Ishikawa (cell line): Measurements from ENCODE around the gene SYTL3.

ENCODE experiments used
- CEBPB ChIP-seq: IDR thresholded peaks from 2 replicates; pipeline ENCODE4 v1.6.1; 2012
- CREB1 ChIP-seq: IDR thresholded peaks from 2 replicates; pipeline ENCODE4 v1.6.1; 2012; ENCODE audit warnings: low read depth
- EGR1 ChIP-seq: IDR thresholded peaks from 2 replicates; pipeline ENCODE4 v1.6.1; 2012
- EP300 ChIP-seq: IDR thresholded peaks from 2 replicates; pipeline ENCODE4 v1.6.1; 2012; ENCODE audit warnings: borderline replicate concordance
- FOXM1 ChIP-seq: IDR thresholded peaks from 2 replicates; pipeline ENCODE4 v1.6.1; 2012; ENCODE audit warnings: low read depth, borderline replicate concordance
- NFIC ChIP-seq: IDR thresholded peaks from 2 replicates; pipeline ENCODE4 v1.6.1; 2012
- RAD21 ChIP-seq: IDR thresholded peaks from 2 replicates; pipeline ENCODE4 v1.6.1; 2012; ENCODE audit warnings: low read depth
- TAF1 ChIP-seq: IDR thresholded peaks from 2 replicates; pipeline ENCODE4 v1.6.1; 2012; ENCODE audit warnings: low read depth, mild to moderate bottlenecking
- TCF12 ChIP-seq: IDR thresholded peaks from 2 replicates; pipeline ENCODE4 v1.6.1; 2012; ENCODE audit warnings: low read depth
- TEAD4 ChIP-seq: IDR thresholded peaks from 2 replicates; pipeline ENCODE4 v1.6.1; 2012
- YY1 ChIP-seq: IDR thresholded peaks from 2 replicates; pipeline ENCODE4 v1.6.1; 2012; ENCODE audit warnings: low read depth
- ZBTB7A ChIP-seq: IDR thresholded peaks from 2 replicates; pipeline ENCODE4 v1.6.1; 2012; ENCODE audit warnings: low read depth
- TF ChIP-seq, protein P1 (sequence below): IDR thresholded peaks from 2 replicates; pipeline ENCODE4 v1.6.1; 2012
- TF ChIP-seq, protein P2 (sequence below): IDR thresholded peaks from 2 replicates; pipeline ENCODE4 v1.6.1; 2012; ENCODE audit warnings: low read depth, mild to moderate bottlenecking
- TF ChIP-seq, protein P3 (sequence below): IDR thresholded peaks from 2 replicates; pipeline ENCODE4 v1.6.1; 2012

SYTL3 gene

DNA sequence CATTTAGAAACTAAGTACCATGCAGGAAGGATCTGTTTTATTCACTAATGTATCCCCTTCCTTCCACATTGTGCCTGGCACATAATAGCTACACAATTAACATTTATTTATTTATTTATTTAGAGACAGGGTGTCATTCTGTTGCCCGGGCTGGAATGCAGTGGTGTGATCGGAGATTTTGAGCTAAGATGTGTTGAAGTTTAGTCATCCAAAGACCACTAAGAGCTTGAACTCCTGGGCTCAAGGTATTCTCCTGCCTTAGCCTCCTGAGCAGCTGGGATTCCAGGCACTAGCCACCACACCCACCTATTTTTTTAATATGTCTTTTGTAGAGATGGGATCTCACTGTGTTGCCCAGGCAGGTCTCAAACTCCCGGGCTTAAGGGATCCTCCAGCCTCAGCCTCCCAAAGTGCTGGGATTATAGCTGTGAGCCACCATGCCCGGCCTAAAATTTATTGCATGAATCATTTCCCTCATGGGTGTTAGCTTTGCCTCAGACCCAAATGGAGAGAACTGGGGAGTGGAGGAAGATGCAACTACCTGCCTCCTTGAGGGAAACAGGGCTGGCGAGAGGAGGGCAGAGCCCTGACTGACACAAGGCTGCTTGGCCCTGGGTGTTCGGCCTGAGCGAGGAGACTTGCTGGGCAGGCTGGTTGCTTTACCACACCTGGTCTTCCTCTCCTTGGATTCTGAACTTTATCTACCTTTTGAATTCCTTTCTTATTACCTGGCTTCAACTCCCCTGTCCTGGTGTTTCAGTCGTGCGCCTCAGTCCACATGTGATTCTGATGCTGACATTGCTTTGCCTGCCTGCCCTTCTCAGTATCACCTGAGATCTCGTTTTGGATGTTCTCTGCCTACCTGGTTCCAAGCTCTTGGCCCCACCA, 3.6 kb upstream of the SYTL3 start:
- TF ChIP-seq RAD21 = no peak
- TF ChIP-seq TCF12 = no peak
- no peak for TF ChIP-seq TAF1
- no peak for TF ChIP-seq FOXM1
- TF ChIP-seq, protein P1, sequence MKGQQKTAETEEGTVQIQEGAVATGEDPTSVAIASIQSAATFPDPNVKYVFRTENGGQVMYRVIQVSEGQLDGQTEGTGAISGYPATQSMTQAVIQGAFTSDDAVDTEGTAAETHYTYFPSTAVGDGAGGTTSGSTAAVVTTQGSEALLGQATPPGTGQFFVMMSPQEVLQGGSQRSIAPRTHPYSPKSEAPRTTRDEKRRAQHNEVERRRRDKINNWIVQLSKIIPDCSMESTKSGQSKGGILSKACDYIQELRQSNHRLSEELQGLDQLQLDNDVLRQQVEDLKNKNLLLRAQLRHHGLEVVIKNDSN = no peak

DNA sequence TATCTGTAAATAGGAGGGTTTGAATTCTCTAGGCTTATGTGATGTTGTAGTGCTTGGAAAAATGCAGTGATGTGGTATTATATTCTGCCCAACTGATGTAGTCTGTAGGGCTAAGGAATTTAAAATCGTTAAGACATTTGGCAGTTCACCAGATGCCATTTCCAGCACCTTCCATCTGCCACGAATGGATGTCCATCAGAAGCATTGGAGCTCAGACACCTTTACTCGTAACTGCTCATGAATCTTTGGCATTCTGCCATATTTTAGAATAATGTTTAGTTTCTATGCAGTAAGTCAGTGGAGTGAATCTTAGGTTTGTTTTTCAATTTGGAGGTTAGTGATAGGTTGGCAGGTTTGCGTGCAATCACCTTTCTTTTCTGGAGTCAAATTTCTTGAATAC, 2.4 kb upstream of the SYTL3 start:
- no peak for TF ChIP-seq TEAD4
- peak; percentile 71 for TF ChIP-seq NFIC

DNA sequence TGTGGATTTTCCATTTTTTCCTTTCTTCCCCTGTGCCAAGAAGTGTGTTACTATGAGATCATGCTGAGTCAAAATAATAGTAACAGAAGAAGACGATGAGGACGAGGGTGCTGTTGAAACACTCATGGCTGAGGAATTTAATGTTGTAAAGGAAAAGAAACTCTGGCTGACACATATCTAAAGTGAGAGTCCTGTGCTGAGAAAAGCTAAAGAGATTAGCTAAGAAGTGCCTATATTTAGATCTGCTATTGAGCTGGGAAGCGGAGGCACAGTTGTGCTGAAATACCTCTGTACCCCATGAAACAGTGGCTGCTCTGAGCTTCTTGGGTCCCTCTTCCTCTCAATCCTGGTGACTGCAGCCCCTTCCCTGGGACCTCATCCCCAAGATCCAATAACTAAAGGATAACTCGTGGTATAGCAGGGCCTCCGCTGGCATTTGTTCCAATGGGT, 1.1 kb upstream of the SYTL3 start:
- TF ChIP-seq, protein P1 = no peak
- TF ChIP-seq, protein P2, sequence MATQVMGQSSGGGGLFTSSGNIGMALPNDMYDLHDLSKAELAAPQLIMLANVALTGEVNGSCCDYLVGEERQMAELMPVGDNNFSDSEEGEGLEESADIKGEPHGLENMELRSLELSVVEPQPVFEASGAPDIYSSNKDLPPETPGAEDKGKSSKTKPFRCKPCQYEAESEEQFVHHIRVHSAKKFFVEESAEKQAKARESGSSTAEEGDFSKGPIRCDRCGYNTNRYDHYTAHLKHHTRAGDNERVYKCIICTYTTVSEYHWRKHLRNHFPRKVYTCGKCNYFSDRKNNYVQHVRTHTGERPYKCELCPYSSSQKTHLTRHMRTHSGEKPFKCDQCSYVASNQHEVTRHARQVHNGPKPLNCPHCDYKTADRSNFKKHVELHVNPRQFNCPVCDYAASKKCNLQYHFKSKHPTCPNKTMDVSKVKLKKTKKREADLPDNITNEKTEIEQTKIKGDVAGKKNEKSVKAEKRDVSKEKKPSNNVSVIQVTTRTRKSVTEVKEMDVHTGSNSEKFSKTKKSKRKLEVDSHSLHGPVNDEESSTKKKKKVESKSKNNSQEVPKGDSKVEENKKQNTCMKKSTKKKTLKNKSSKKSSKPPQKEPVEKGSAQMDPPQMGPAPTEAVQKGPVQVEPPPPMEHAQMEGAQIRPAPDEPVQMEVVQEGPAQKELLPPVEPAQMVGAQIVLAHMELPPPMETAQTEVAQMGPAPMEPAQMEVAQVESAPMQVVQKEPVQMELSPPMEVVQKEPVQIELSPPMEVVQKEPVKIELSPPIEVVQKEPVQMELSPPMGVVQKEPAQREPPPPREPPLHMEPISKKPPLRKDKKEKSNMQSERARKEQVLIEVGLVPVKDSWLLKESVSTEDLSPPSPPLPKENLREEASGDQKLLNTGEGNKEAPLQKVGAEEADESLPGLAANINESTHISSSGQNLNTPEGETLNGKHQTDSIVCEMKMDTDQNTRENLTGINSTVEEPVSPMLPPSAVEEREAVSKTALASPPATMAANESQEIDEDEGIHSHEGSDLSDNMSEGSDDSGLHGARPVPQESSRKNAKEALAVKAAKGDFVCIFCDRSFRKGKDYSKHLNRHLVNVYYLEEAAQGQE = no peak

DNA sequence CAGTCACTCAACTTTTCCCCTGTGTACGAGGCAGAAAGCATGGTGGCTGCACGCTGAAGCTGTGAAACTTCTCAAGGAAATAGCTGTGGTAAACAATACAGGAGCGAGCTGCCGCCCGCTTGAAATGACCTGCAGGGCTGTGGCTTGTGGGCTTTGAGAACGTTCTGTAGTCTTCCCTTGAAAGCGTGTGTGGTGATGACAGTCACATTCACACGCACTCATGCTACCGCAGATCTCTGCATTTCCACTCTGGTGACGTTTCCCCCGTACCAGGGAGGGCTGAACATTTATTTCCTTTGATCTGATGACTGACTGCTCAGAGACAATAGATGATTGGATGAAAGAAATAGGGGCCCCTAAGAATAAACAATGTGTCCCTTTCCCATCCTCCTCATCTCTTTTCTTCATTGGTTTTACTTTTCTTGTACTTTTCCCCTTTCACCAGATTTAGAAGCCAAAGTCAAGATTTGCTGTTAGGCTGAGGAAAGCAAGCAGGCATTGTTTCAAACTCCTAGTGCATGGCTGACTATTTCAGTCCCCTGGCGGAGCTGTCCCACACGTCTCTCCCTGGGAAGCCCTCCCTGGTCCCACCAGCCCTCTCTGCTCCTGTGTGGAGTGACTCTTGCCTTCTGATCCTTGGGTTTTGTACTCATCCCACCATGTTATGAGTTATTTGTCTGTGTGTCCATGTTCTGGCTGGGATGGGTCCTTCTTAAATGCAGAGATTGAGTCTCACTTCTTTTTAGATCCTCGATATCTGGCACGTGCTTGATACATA, 3.9 kb downstream of the SYTL3 start:
- TF ChIP-seq FOXM1 = no peak
- TF ChIP-seq CREB1 = no peak
- TF ChIP-seq TCF12 = no peak
- TF ChIP-seq NFIC = no peak
- no peak for TF ChIP-seq ZBTB7A
- TF ChIP-seq, protein P1 = no peak
- TF ChIP-seq RAD21 = no peak
- no peak for TF ChIP-seq EP300
- TF ChIP-seq TAF1 = no peak
- TF ChIP-seq, protein P3, sequence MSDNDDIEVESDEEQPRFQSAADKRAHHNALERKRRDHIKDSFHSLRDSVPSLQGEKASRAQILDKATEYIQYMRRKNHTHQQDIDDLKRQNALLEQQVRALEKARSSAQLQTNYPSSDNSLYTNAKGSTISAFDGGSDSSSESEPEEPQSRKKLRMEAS = no peak
- no peak for TF ChIP-seq TEAD4
- no peak for TF ChIP-seq YY1
- TF ChIP-seq, protein P2 = no peak

DNA sequence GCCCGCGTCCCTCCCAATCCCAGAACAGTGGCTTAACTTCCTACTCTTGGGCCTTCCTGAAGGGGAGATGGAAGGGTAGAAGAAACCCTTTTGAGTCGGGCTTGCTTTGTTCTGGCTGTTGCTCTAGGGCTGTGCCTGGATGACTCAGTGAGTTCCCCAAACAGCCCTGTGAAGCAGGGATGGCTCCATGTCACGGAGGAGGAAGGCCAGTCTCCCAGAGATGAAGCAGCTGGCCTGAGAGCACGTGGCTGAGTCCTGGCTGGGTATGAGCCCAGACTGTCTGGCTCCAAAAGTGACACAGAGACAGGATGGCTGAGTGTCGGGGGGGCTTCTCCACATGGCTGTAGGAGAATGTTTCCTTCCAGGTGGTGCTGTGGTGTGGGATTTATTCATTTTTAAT, 4.6 kb downstream of the SYTL3 start:
- TF ChIP-seq, protein P2 = no peak
- TF ChIP-seq CREB1 (no peak), TCF12 (no peak), TAF1 (no peak), FOXM1 (no peak), RAD21 (no peak), ZBTB7A (no peak), NFIC (no peak), YY1 (no peak), TEAD4 (no peak), EP300 (no peak), CEBPB (no peak), EGR1 (no peak)
- TF ChIP-seq, protein P3 = no peak
- TF ChIP-seq, protein P1 = no peak
